SU-DHL-6 (cell line): ENCODE results near the gene RFESD.

Source experiments
- H2AFZ ChIP-seq: fragments of 200-600 bp; sonication (generic); 2 replicates; pipeline ENCODE4 v1.6.1; 2014; ENCODE audit warnings: low read depth, mild to moderate bottlenecking, moderate library complexity, mixed read lengths, antibody characterized with exemption, low read length; ENCODE audit not compliant: severe bottlenecking
- H3F3A ChIP-seq: fragments of 200-600 bp; shearing (Covaris generic); 2 replicates; pipeline ENCODE4 v1.6.0; 2016; ENCODE audit warnings: antibody characterized with exemption, mild to moderate bottlenecking; ENCODE audit not compliant: insufficient read depth
- H3K27ac ChIP-seq: fragments of 200-600 bp; sonication (generic); 2 replicates; pipeline ENCODE4 v1.5.1; 2016; ENCODE audit warnings: low read depth, mild to moderate bottlenecking, low read length, moderate library complexity, mixed read lengths
- H3K27me3 ChIP-seq: fragments of 200-600 bp; sonication (generic), shearing (Covaris generic); 2 replicates; pipeline ENCODE4 v1.6.0; 2014; ENCODE audit warnings: mild to moderate bottlenecking, low read length
- H3K36me3 ChIP-seq: fragments of 200-600 bp; sonication (generic); 2 replicates; pipeline ENCODE4 v1.6.1; 2014; ENCODE audit warnings: mild to moderate bottlenecking, low read length, mixed read lengths
- H3K4me2 ChIP-seq: fragments of 300-600, 200-600 bp; shearing (Covaris generic), sonication (generic); 2 replicates; pipeline ENCODE4 v1.6.0; 2014; ENCODE audit warnings: low read length, low read depth, mild to moderate bottlenecking; ENCODE audit not compliant: poor library complexity, severe bottlenecking
- H3K4me3 ChIP-seq: fragments of 200-600 bp; sonication (generic); 2 replicates; pipeline ENCODE4 v1.5.1; 2014; ENCODE audit warnings: antibody characterized with exemption, low read length, mild to moderate bottlenecking, mixed read lengths; ENCODE audit not compliant: insufficient read depth, poor library complexity, severe bottlenecking
- H3K79me2 ChIP-seq: fragments of 200-600 bp; sonication (generic); 2 replicates; pipeline ENCODE4 v1.6.1; 2014; ENCODE audit warnings: mild to moderate bottlenecking, low read length, moderate library complexity; ENCODE audit not compliant: insufficient read depth
- H3K9ac ChIP-seq: fragments of 200-600 bp; sonication (generic); 2 replicates; pipeline ENCODE4 v1.7.0; 2014; ENCODE audit warnings: mild to moderate bottlenecking, low read length
- H3K9me2 ChIP-seq: fragments of 200-600 bp; sonication (generic); replicated peaks from 2 replicates; pipeline ENCODE4 v1.6.1; 2014; ENCODE audit warnings: low read length; ENCODE audit not compliant: insufficient read depth
- H3K9me3 ChIP-seq: fragments of 200-600 bp; sonication (generic); 2 replicates; pipeline ENCODE4 v1.6.1; 2014; ENCODE audit warnings: low read length, mixed read lengths; ENCODE audit not compliant: insufficient read depth
- H4K20me1 ChIP-seq: fragments of 200-600 bp; sonication (generic); 2 replicates; pipeline ENCODE4 v1.6.1; 2014; ENCODE audit warnings: low read depth, mild to moderate bottlenecking, antibody characterized with exemption, low read length, moderate library complexity, mixed read lengths
- CTCF ChIP-seq: fragments of 200-600 bp; sonication (generic); IDR thresholded peaks from one replicate; pipeline ENCODE4 v1.5.1; 2017; ENCODE audit warnings: antibody characterized with exemption, mild to moderate bottlenecking, low read length, moderate library complexity; ENCODE audit not compliant: insufficient read depth, poor library complexity, severe bottlenecking
- EZH2phosphoT487 ChIP-seq: fragments of 200-600 bp; sonication (generic), shearing (Covaris generic); conservative IDR thresholded peaks from 2 replicates; pipeline ENCODE4 v1.6.1; 2018; ENCODE audit warnings: mild to moderate bottlenecking, antibody characterized with exemption, low read length, moderate library complexity, mixed read lengths

Gene RFESD

GRCh38 chr5:95617057-95617456 lies 29.5 kb upstream of the RFESD start:
- Histone ChIP-seq H3K4me3 (no peak overlapping the region), H3K4me2 (no peak overlapping the region)

GRCh38 chr5:95619096-95619495 lies 27.5 kb upstream of the RFESD start:
- Histone ChIP-seq H3K36me3 (no peaks in the 10 kb centered on the region), H4K20me1 (no peaks in the 10 kb centered on the region), H3K27me3 (no peaks in the 10 kb centered on the region), H3K79me2 (no peaks in the 10 kb centered on the region), H3K9me3 (no peaks in the 10 kb centered on the region), H3K4me2 (no peak overlapping the region), H3K9me2 (no peaks in the 10 kb centered on the region), H3K4me3 (no peak overlapping the region), H3K27ac (no peak overlapping the region), H3F3A (no peaks in the 10 kb centered on the region), H2AFZ (no peak overlapping the region), H3K9ac (no peak overlapping the region)
- TF ChIP-seq CTCF (no peak), EZH2phosphoT487 (no peak)

More at GRCh38 chr5:95617057-95617456, 29.5 kb upstream of the RFESD start:
- Histone ChIP-seq H4K20me1 (no peaks in the 10 kb centered on the region), H3K9me3 (no peaks in the 10 kb centered on the region), H3K79me2 (no peaks in the 10 kb centered on the region), H3K27me3 (no peaks in the 10 kb centered on the region), H3K9me2 (no peaks in the 10 kb centered on the region), H2AFZ (no peak overlapping the region), H3K36me3 (no peaks in the 10 kb centered on the region), H3K9ac (no peak overlapping the region), H3K27ac (no peak overlapping the region), H3F3A (no peaks in the 10 kb centered on the region)
- TF ChIP-seq CTCF, result no peak
- TF ChIP-seq EZH2phosphoT487, result no peak

GRCh38 chr5:95619514-95620029 lies 27.0 kb upstream of the RFESD start:
- Histone ChIP-seq H2AFZ (no peak overlapping the region), H3K4me2 (no peak overlapping the region), H3K9me2 (no peaks in the 10 kb centered on the region), H3K27me3 (no peaks in the 10 kb centered on the region), H3K79me2 (no peaks in the 10 kb centered on the region), H3F3A (no peaks in the 10 kb centered on the region), H3K9me3 (no peaks in the 10 kb centered on the region), H3K9ac (no peak overlapping the region), H3K4me3 (no peak overlapping the region), H3K36me3 (no peaks in the 10 kb centered on the region), H3K27ac (no peak overlapping the region), H4K20me1 (no peaks in the 10 kb centered on the region)
- TF ChIP-seq CTCF (no peak), EZH2phosphoT487 (no peak)
